ENCODE results near the gene REXO4. TPM values are rescaled to one million over a fixed set of nuclear protein-coding genes. Genes with fewer than 3 reads are reported as not detected.
"Not testable (repeated sequence)": the region's sequence is repeated elsewhere in the genome, so short reads cannot be mapped to it uniquely, and the experiment has no call there.

The REXO4 gene
- total RNA-seq, 1 donor from 2014 or later, result 29.4 TPM

DNA sequence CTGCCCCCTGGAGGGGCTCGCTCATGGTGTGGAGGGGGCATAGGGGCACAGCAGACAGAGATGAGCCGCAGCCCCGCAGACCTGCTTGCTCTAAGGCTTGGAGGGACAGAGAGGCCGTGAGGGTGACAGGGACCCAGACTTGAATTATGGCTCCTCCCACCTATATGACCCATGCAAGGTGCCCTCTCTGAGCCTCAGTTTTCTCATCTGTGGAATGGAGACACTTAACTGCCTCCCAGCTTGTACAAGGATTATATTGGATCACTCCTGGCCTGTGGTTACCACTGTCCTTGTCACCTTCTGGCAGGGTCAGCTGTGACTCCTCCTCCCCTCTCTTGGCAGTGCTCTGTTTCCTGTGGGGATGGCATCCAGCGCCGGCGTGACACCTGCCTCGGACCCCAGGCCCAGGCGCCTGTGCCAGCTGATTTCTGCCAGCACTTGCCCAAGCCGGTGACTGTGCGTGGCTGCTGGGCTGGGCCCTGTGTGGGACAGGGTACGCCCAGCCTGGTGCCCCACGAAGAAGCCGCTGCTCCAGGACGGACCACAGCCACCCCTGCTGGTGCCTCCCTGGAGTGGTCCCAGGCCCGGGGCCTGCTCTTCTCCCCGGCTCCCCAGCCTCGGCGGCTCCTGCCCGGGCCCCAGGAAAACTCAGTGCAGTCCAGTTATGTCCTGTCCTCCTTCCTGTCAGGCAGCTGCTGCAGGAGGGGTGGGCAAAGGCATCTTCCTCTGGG lies 37.3 kb upstream of the REXO4 start:
- intact Hi-C loops (cut with DNase I), result no loop called here
- DNase-seq (ENCODE audit: low spot score in 2 of 2), result no peak
- peaks cover 0 to 5% of the 10 kb centered on the region in 2 donors for H3K4me1 ChIP-seq
- H3K36me3 ChIP-seq, result no peaks in the 10 kb centered on the region
- H3K27me3 ChIP-seq, result no peaks in the 10 kb centered on the region
- H3K9me3 ChIP-seq, result no peaks in the 10 kb centered on the region
- no peak overlapping the region for H3K27ac ChIP-seq
- no peak overlapping the region for H3K4me3 ChIP-seq
- TF ChIP-seq, protein P1, sequence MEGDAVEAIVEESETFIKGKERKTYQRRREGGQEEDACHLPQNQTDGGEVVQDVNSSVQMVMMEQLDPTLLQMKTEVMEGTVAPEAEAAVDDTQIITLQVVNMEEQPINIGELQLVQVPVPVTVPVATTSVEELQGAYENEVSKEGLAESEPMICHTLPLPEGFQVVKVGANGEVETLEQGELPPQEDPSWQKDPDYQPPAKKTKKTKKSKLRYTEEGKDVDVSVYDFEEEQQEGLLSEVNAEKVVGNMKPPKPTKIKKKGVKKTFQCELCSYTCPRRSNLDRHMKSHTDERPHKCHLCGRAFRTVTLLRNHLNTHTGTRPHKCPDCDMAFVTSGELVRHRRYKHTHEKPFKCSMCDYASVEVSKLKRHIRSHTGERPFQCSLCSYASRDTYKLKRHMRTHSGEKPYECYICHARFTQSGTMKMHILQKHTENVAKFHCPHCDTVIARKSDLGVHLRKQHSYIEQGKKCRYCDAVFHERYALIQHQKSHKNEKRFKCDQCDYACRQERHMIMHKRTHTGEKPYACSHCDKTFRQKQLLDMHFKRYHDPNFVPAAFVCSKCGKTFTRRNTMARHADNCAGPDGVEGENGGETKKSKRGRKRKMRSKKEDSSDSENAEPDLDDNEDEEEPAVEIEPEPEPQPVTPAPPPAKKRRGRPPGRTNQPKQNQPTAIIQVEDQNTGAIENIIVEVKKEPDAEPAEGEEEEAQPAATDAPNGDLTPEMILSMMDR (IDR thresholded peaks at IDR 0.05), result no peak

DNA sequence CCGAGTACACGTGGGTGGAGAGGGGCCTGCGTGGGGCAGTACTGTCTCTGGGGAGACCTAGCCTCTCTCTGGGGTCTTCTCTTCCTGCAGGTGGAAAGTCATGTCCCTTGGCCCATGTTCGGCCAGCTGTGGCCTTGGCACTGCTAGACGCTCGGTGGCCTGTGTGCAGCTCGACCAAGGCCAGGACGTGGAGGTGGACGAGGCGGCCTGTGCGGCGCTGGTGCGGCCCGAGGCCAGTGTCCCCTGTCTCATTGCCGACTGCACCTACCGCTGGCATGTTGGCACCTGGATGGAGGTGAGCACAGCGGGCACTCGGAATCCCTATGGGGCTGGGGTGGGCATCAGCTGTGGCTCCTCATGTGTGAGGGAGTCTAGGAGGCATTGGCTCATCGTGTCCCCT lies 36.5 kb upstream of the REXO4 start:
- TF ChIP-seq, protein P1 (IDR thresholded peaks at IDR 0.05), result no peak

DNA sequence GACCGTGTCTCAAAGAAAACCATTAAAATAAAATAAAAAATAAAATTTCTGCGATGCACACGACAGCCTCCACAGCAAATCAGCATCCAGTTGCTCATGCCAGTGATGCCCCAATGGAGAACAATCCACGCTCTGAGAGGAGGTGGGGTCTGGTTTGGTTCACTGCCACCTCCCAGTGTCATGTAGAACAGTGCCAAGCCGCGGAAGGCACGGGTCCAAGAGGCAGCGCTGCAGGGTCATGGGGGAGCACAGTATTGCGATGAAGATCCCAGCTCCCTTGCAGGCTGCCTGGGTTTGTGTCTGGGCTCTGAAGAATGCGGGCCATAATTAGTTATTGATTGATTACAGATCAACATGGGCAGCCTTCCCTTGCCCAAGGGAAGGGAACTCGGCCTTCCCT lies 35.8 kb upstream of the REXO4 start:
- Histone ChIP-seq H3K4me1 (no peaks in the 10 kb centered on the region), H3K36me3 (no peaks in the 10 kb centered on the region), H3K27ac (no peak overlapping the region), H3K4me3 (no peak overlapping the region), H3K27me3 (no peaks in the 10 kb centered on the region), H3K9me3 (no peaks in the 10 kb centered on the region)
- TF ChIP-seq, protein P1 (IDR thresholded peaks at IDR 0.05), result no peak
- no peak for DNase-seq (ENCODE audit: low spot score in 2 of 2)
- intact Hi-C loops (cut with DNase I), result no loop called here

More for the DNA sequence above, 36.5 kb upstream of the REXO4 start:
- Histone ChIP-seq H3K9me3 (no peaks in the 10 kb centered on the region), H3K36me3 (no peaks in the 10 kb centered on the region), H3K27ac (no peak overlapping the region), H3K27me3 (no peaks in the 10 kb centered on the region), H3K4me3 (no peak overlapping the region), H3K4me1 (peaks cover 0 to 5% of the 10 kb centered on the region in 2 donors)
- no peak for DNase-seq (ENCODE audit: low spot score in 2 of 2)
- intact Hi-C loops (cut with DNase I), result no loop called here

DNA sequence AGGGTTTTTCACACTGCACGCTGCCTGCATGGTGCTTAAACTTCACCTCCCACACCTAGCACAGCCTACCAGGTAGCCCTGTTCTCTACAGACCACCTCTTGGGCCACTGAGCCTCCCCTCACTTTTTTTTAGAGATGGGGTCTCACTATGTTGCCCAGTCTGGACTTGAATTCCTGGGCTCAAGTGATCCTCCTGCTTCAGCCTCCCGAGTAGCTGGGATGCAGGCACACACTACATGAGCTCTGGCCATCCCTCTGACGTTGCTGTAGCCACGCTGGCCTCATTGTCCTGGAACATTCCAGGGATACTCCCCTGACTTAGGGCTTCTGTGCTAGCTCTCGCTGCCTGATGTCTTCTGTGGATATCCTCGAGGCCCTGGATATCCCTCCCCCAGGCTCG lies 34.8 kb upstream of the REXO4 start:
- DNase-seq (ENCODE audit: low spot score in 2 of 2), result no peak
- H3K4me3 ChIP-seq, result no peak overlapping the region
- TF ChIP-seq, protein P1 (IDR thresholded peaks at IDR 0.05), result no peak
- no peak overlapping the region for H3K27ac ChIP-seq
- H3K9me3 ChIP-seq, result no peaks in the 10 kb centered on the region
- H3K36me3 ChIP-seq, result no peaks in the 10 kb centered on the region
- intact Hi-C loops (cut with DNase I), result no loop called here
- H3K27me3 ChIP-seq, result no peaks in the 10 kb centered on the region
- H3K4me1 ChIP-seq, result no peaks in the 10 kb centered on the region

DNA sequence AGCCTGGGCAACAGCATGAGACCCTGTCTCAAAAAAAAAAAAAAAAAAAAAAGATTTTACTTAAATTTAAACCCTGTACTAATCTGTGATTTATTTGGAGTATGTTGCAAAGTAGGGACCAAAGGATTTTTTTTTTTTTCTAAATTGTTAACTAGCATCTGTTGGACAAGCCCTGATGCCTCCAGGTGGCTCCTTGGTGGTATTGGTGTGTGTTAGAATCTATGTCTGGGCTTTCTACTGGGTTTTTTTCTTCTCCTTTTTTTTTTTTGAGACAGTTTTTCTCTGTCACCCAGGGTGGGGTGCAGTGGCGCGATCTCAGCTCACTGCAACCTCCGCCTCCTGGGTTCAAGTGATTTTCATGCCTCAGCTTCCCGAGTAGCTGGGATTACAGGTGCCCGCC lies 34.1 kb upstream of the REXO4 start:
- DNase-seq (ENCODE audit: low spot score in 2 of 2); intact Hi-C loops (cut with DNase I); H3K4me1 ChIP-seq; H3K4me3 ChIP-seq; H3K27me3 ChIP-seq; H3K9me3 ChIP-seq; H3K27ac ChIP-seq; H3K36me3 ChIP-seq: not testable (repeated sequence)

DNA sequence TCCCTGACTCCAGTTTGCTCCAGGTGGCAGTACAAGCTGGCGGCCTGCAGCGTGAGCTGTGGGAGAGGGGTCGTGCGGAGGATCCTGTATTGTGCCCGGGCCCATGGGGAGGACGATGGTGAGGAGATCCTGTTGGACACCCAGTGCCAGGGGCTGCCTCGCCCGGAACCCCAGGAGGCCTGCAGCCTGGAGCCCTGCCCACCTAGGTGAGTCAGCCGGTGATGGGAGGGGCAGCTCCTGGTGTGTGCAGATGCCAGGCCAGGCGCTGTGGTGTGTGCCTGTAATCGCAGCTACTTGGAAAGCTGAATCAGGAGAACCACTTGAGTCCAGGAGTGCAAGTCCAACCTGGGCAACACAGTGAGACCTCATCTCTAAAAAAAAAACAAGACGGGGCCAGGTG lies 31.9 kb upstream of the REXO4 start:
- no peak for DNase-seq (ENCODE audit: low spot score in 2 of 2)
- TF ChIP-seq, protein P1 (IDR thresholded peaks at IDR 0.05), result no peak
- H3K36me3 ChIP-seq, result no peaks in the 10 kb centered on the region

More for the DNA sequence above, 31.9 kb upstream of the REXO4 start:
- Histone ChIP-seq H3K27me3 (no peaks in the 10 kb centered on the region), H3K27ac (no peak overlapping the region), H3K4me3 (no peak overlapping the region), H3K4me1 (no peaks in the 10 kb centered on the region), H3K9me3 (no peaks in the 10 kb centered on the region)
- intact Hi-C loops (cut with DNase I), result no loop called here
